Psoas muscle (tissue), 8 donors: ENCODE data around the gene STARD10. TPM values are rescaled to one million over a fixed set of nuclear protein-coding genes. Genes with fewer than 3 reads are reported as not detected.
A peak's percentile ranks its signal among the peaks of the same experiment; 100 is the strongest.

Source experiments
- ATAC-seq, 4 donors: fragments of 200-7000 bp; cut with Tn5 transposase; one replicate each; pipeline ENCODE4 v1.9.1; 2020; ENCODE audit warnings: moderate library complexity in 3 of 4, mild to moderate bottlenecking in 2 of 4
- DNase-seq, 2 donors: peaks; one replicate each; pipeline ENCODE4 v3.0.0-alpha.2; 2020
- H3K27ac ChIP-seq: fragments of 200-600 bp; one replicate; pipeline ENCODE4 v1.8.0; 2022
- H3K27me3 ChIP-seq, 3 donors: fragments of 200-600 bp in 1 of 3; one replicate each; pipeline versions ENCODE4 v1.6.1 to v1.8.0; 2013 to 2022; ENCODE audit warnings: low read length in 2 of 3, mild to moderate bottlenecking in 2 of 3, moderate library complexity in 1 of 3; ENCODE audit not compliant: insufficient read depth in 3 of 3
- H3K36me3 ChIP-seq, 2 donors: fragments of 200-600 bp in 1 of 2; one replicate each; pipeline versions ENCODE4 v1.6.1 to v1.8.0; 2013 to 2022; ENCODE audit warnings: low read depth in 1 of 2, mild to moderate bottlenecking in 1 of 2, moderate library complexity in 1 of 2; ENCODE audit not compliant: insufficient read depth in 1 of 2
- H3K4me1 ChIP-seq: fragments of 200-600 bp; one replicate; pipeline ENCODE4 v1.8.0; 2022
- H3K4me3 ChIP-seq: fragments of 200-600 bp; one replicate; pipeline ENCODE4 v1.8.0; 2022; ENCODE audit warnings: mild to moderate bottlenecking
- H3K9me3 ChIP-seq: fragments of 200-600 bp; one replicate; pipeline ENCODE4 v1.8.0; 2022
- WGBS, 3 donors: extraction: QIAGEN DNeasy Blood & Tissue Kit; methylation state at CpG; one replicate each; pipeline versions ENCODE4 v1.1.6 to v1.1.7; 2013; 5-methylcytosine and 5-hydroxymethylcytosine counted together
- intact Hi-C, 2 donors: fragments of 100-400 bp; cut with DNase I; formaldehyde crosslinking; loops; one replicate each; pipeline versions ENCODE4 v1.11.0 to v1.14.2; 2022
- polyA plus RNA-seq, 3 donors: library from polyadenylated mRNA; stranded (reverse); fragments of 200-250 nt; gene quantifications; one replicate each; pipeline ENCODE4 v1.2.3, GENCODE V29; 2013
- total RNA-seq, 4 donors: library from RNA; stranded (reverse); fragmentation: NEBNext Ultra II Directional in 2 of 4; extraction: Animal tissue kit (Norgen Biotek cat#: 25700) in 2 of 4; gene quantifications; one replicate each; pipeline versions ENCODE4 v1.2.1 to v1.2.4, GENCODE V29; 2021 to 2023
- TF ChIP-seq, protein P1 (sequence below): fragments of 200-600 bp; IDR thresholded peaks from one replicate; pipeline ENCODE4 v1.8.0; 2022; ENCODE audit warnings: antibody characterized with exemption
- donor health status: healthy with polysubstance abuse.
- donor health status: DM: no; HTN: no; CAD: no; lungs with moderate emphysema.
- donor health status: Bipolar disorder and iron deficiency.
- donor health status: healthy.
- donor health status: DM: yes; HTN: yes; CAD: no.
- donor health status: DM: no; HTN: no; CAD: no.
- donor health status: DM: no; HTN: no; CAD: no.
- donor health status: DM: yes; HTN: yes; CAD: no.

Gene STARD10
- total and polyA plus RNA-seq, 7 donors, result 18.6 to 99.9 (median 57.3) TPM

DNA sequence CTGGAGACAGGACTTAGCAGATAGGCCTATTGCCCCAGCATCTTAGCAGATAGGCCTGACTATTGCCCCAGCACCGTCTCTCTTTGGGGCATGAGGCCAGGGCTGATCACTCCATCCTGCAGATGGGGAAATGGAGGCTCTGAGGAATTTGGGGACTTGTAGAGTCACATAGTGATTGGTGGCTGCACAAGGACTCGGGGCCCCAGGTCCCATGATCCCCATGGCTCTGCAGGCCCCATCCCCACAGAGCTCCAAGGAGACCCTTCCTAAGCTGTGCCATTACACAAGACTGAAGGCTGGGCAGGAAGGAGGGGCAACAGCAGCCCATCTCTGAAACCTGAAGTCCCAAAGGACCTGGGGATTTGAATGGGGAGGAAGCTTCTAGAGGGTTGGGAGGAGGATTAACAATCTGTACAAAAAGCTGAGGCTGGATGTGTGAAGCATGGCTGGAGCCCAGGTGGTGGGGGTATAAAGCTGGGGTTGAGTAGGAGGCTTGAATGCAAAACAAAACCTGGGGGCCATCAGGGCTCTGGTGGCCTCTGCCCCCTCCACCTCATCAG, 43.2 kb downstream of the STARD10 start:
- peaks cover 0 to 4% of the 10 kb centered on the region in 2 donors for H3K36me3 ChIP-seq
- no peak for ATAC-seq
- TF ChIP-seq, protein P1, sequence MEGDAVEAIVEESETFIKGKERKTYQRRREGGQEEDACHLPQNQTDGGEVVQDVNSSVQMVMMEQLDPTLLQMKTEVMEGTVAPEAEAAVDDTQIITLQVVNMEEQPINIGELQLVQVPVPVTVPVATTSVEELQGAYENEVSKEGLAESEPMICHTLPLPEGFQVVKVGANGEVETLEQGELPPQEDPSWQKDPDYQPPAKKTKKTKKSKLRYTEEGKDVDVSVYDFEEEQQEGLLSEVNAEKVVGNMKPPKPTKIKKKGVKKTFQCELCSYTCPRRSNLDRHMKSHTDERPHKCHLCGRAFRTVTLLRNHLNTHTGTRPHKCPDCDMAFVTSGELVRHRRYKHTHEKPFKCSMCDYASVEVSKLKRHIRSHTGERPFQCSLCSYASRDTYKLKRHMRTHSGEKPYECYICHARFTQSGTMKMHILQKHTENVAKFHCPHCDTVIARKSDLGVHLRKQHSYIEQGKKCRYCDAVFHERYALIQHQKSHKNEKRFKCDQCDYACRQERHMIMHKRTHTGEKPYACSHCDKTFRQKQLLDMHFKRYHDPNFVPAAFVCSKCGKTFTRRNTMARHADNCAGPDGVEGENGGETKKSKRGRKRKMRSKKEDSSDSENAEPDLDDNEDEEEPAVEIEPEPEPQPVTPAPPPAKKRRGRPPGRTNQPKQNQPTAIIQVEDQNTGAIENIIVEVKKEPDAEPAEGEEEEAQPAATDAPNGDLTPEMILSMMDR, result no peak
- H3K4me1 ChIP-seq, result peaks cover 11% of the 10 kb centered on the region
- H3K9me3 ChIP-seq, result no peaks in the 10 kb centered on the region
- no peaks in the 10 kb centered on the region for H3K27me3 ChIP-seq
- 82 to 84% (median 82%) methylated on average over 2 of the region's 2 CpGs for WGBS, 3 donors
- H3K4me3 ChIP-seq, result no peak overlapping the region
- intact Hi-C loops, result no loop called here
- DNase-seq, result peak in 1 of 2 donors; percentile 24
- no peak overlapping the region for H3K27ac ChIP-seq

DNA sequence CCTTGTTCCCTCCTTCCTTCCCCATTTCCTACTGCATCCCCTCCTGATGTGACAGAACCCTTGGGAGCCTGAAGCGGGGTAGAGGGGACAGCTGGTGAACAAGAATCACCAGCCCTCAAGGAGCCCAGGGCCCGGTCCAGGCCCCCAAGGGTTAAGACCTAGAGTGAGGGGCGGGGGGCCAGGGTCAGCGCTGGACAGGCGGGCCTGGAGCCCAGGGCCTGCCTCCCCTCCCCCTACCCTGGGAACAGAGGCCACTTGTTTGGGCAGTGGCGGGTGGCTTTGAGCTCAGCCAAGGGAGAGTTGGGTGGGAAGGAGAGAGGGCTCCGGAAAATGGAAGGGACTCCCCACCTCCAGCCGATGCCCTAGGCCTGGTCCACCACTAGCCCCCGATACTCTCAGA, 43.8 kb downstream of the STARD10 start:
- H3K9me3 ChIP-seq, result no peaks in the 10 kb centered on the region
- H3K4me1 ChIP-seq, result peaks cover 11% of the 10 kb centered on the region
- H3K4me3 ChIP-seq, result no peak overlapping the region
- peak in 1 of 2 donors; percentile 36 for DNase-seq
- TF ChIP-seq, protein P1, result no peak
- H3K27me3 ChIP-seq, result no peaks in the 10 kb centered on the region
- 76 to 81% (median 78%) methylated on average over 9 of the region's 9 CpGs for WGBS, 3 donors
- intact Hi-C loops, result no loop called here
- peaks cover 0 to 4% of the 10 kb centered on the region in 2 donors for H3K36me3 ChIP-seq
- no peak overlapping the region for H3K27ac ChIP-seq
- no peak for ATAC-seq

DNA sequence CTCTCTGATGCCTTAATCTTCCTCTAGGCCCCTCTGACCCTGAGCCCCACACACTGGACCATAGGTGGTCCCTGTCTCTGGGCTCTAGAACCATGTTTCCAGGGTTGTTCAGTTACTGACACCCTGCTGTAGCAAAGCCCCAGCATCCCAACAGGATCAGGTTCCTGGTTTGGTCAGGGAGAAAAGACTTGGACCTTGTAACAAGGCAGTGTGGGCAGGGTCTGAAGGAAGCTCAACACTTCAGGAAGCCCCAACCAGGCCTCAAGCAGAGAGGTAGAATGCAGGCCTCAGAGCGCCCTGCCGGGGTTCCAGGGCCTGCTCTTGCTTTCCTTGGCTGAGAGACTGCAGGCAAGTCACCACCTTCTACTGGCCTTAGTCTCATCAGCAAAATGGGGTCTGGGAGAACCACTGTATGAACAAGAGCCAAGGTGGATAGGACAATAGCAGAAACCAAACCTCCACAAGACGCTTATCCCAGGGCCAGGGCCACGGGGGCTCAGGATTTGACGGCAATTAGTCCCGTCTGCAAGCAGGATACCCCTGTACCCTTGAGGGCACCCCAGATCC, 46.5 kb downstream of the STARD10 start:
- H3K27ac ChIP-seq, result no peak overlapping the region
- H3K36me3 ChIP-seq, result no peaks in the 10 kb centered on the region
- peak in 1 of 2 donors; percentile 30 for DNase-seq
- intact Hi-C loops, result no loop called here
- H3K27me3 ChIP-seq, result no peaks in the 10 kb centered on the region
- no peak overlapping the region for H3K4me3 ChIP-seq
- 93 to 96% (median 94%) methylated on average over 6 of the region's 6 CpGs for WGBS, 3 donors
- ATAC-seq, result no peak
- H3K4me1 ChIP-seq, result peaks cover 7% of the 10 kb centered on the region
- H3K9me3 ChIP-seq, result no peaks in the 10 kb centered on the region
- TF ChIP-seq, protein P1, result no peak

DNA sequence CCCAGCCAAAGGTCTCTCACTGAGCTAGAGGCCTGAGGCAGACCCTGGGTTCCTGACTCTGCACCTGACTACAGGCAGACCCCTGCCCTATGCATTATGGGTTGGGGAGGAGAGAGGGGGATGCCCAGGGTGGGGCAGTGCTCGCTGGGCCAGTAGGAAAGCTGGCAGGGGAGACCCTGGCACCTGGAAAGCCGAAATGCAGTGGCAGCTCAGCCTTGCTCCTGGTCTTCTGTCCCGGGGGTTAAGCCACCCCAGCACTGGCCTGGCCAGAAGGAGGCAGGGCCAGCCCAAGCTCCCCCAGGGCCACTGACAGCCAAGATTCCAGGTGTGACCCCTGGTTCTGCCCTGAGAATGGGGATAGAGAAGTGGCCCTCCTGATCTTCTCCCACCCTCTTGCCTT, 47.0 kb downstream of the STARD10 start:
- no peak for ATAC-seq
- Histone ChIP-seq H3K9me3 (no peaks in the 10 kb centered on the region), H3K27ac (no peak overlapping the region), H3K27me3 (no peaks in the 10 kb centered on the region), H3K4me3 (no peak overlapping the region), H3K36me3 (no peaks in the 10 kb centered on the region), H3K4me1 (peaks cover 12% of the 10 kb centered on the region)
- intact Hi-C loops, result no loop called here
- TF ChIP-seq, protein P1, result no peak
- DNase-seq, result peak in 1 of 2 donors; percentile 32
- 76 to 95% (median 82%) methylated on average over 2 to 3 of the region's 3 CpGs for WGBS, 3 donors
